Subcutaneous adipose tissue (tissue), 4 donors: ENCODE results near the gene PDPN. TPM values are rescaled to one million over a fixed set of nuclear protein-coding genes. Genes with fewer than 3 reads are reported as not detected.

Experiments used
- CTCF ChIP-seq: fragments of 450-650 bp; IDR thresholded peaks from one replicate; pipeline ENCODE4 v1.5.1; 2016; ENCODE audit warnings: low read depth, mild to moderate bottlenecking, control low read depth, antibody characterized with exemption, moderate library complexity
- small RNA-seq: library from RNA; depleted of rRNA; stranded (forward); fragments of <200 nt; gene quantifications from one replicate; pipeline ENCODE3, GENCODE V24; 2016
- total RNA-seq, 4 donors: library from RNA; depleted of rRNA; stranded (reverse); fragments of >200 nt; gene quantifications; one replicate each; pipeline ENCODE4 v1.1.0, GENCODE V29; 2016

PDPN gene
- total RNA-seq, 4 donors from 2014 or later: 6.6 to 12.1 (median 7.5) TPM

DNA sequence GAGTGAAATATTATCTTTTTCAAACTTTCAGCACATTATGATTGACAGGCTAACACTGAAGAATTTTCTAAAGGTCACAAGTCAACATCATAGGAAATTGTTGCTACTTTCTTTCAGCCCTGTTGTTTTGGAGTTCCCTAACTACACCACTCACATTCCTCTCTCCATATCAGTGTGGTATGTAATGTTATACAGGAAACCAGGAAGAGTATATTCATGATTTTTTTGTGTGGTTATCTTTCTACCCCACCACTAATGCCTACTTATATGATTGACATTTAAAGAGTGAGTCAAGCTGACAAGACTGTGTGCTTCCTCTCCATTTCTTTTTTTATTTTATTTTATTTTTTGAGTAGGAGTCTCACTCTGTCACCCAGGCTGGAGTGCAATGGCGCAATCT, 68.6 kb downstream of the PDPN start:
- TF ChIP-seq CTCF: no peak

DNA sequence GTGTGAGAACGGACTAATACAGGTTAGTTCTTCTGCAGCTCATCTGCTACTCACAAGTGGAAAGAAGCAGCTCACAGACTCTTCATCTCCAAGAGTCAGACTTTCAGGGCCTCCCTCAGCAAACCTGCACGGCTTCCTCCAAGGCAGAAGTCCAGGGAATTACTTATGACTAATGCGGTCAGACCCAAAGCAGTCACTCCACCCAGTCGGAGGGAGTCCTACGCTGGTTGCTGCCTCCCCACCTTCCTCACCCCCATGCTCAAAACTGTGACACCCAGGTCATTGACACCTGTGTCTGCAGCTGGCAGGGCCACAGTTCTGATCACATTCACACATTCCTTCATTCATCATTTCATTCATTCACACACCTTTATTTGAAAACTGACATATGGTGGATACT, 77.9 kb downstream of the PDPN start:
- TF ChIP-seq CTCF: no peak

- TF ChIP-seq CTCF: no peak
Measured at GRCh38 chr1:13662493-13662892, 78.9 kb downstream of the PDPN start.

- TF ChIP-seq CTCF: no peak
Measured at GRCh38 chr1:13663969-13664368, 80.3 kb downstream of the PDPN start.

DNA sequence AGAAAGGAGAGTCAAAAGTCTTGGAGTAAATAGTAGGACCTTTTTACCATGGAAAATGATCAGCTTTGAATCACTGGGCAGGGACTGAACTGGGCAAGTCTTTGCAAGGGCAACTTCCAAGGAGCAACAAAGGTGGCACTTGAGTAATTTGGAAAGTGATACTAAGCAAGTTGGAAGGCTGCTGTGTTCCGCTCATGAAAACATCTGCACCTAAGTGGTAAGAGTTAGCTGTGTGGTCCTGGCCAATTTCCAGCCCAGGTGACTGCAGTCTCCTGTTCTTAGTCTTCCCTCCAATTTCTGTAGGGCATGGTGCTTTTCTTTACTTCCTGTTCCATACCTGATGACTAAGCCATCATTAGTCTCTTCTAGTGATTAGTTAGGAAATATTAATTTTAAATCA, 80.8 kb downstream of the PDPN start:
- no peak for TF ChIP-seq CTCF

GRCh38 chr1:13666317-13666716, 82.7 kb downstream of the PDPN start:
- no peak for TF ChIP-seq CTCF

Small RNA genes lying within 50 kb of the gene (small RNA-seq; reads per million reads assigned to genes)
- not detected for gene RNA5SP41

Other genes with a start within 250 kb of the PDPN start
- not detected for gene PRAMEF14, start 236.7 kb upstream of the PDPN start, total RNA-seq
- gene PRAMEF19, start 211.9 kb upstream of the PDPN start, total RNA-seq: not detected
- gene PRAMEF17, start 194.2 kb upstream of the PDPN start, total RNA-seq: not detected
- gene PRAMEF20, start 173.4 kb upstream of the PDPN start, total RNA-seq: not detected
- not detected for gene LRRC38, start 69.8 kb upstream of the PDPN start, total RNA-seq
- gene PRDM2, start 116.4 kb downstream of the PDPN start, total RNA-seq: 10 to 100 TPM; 32.6 to 48.1 (median 38.0) TPM